HG03097 (cell line): ENCODE data around the gene SLC7A7.
"Not testable (repeated sequence)": the region's sequence is repeated elsewhere in the genome, so short reads cannot be mapped to it uniquely, and the experiment has no call there.

Source experiments
- ATAC-seq: cut with Tn5 transposase; IDR thresholded peaks from one replicate; pipeline ENCODE4 v1.9.1; 2021; ENCODE audit not compliant: unreplicated experiment, low FRiP score

SLC7A7 gene

GRCh38 chr14:22814941-22815713 lies at the start of gene SLC7A7:
Gene SLC7A7, minus strand, starts transcription at chr14:22815435. Its CDS starts 2,037 bp downstream, at chr14:22813398.
- no peak for ATAC-seq

GRCh38 chr14:22864979-22865378 lies 49.7 kb upstream of the SLC7A7 start:
- no peak for ATAC-seq

GRCh38 chr14:22861651-22862050 lies 46.4 kb upstream of the SLC7A7 start:
- ATAC-seq: no peak

GRCh38 chr14:22860377-22860776 lies 45.1 kb upstream of the SLC7A7 start:
- ATAC-seq: not testable (repeated sequence)

- ATAC-seq: no peak
Measured at GRCh38 chr14:22856428-22856827, 41.2 kb upstream of the SLC7A7 start.

- no peak for ATAC-seq
Measured at GRCh38 chr14:22854963-22855724, 39.9 kb upstream of the SLC7A7 start.

GRCh38 chr14:22854296-22854695 lies 39.1 kb upstream of the SLC7A7 start:
- ATAC-seq: not testable (repeated sequence)

- ATAC-seq: peak; percentile 44
Measured at GRCh38 chr14:22852940-22853767, 37.9 kb upstream of the SLC7A7 start.

- ATAC-seq: no peak
Measured at GRCh38 chr14:22852599-22852939, 37.3 kb upstream of the SLC7A7 start.

- ATAC-seq: not testable (repeated sequence)
Measured at GRCh38 chr14:22852178-22852577, 36.9 kb upstream of the SLC7A7 start.

GRCh38 chr14:22850944-22851764 lies 35.9 kb upstream of the SLC7A7 start:
- ATAC-seq: no peak

- no peak for ATAC-seq
Measured at GRCh38 chr14:22849212-22849819, 34.1 kb upstream of the SLC7A7 start.

GRCh38 chr14:22848351-22849164 lies 33.3 kb upstream of the SLC7A7 start:
- ATAC-seq: no peak

GRCh38 chr14:22847661-22848341 lies 32.6 kb upstream of the SLC7A7 start:
- ATAC-seq: no peak

- no peak for ATAC-seq
Measured at GRCh38 chr14:22846811-22847307, 31.6 kb upstream of the SLC7A7 start.

GRCh38 chr14:22845821-22846625 lies 30.8 kb upstream of the SLC7A7 start:
- ATAC-seq: no peak

- ATAC-seq: no peak
Measured at GRCh38 chr14:22845103-22845394, 29.8 kb upstream of the SLC7A7 start.
